Astrocyte (in vitro differentiated cells and primary cell): ENCODE data around the gene ATRN. TPM values are rescaled to one million over a fixed set of nuclear protein-coding genes. Genes with fewer than 3 reads are reported as not detected.

ENCODE experiments used
- DNase-seq: peaks from one replicate; pipeline ENCODE4 v3.0.0-alpha.2; 2010; ENCODE audit warnings: low read depth
- FAIRE-seq: peaks from 2 replicates; lab custom pipeline; 2011; peaks lifted over from hg19 to GRCh38; lab: Jason Lieb, UNC
- H2AFZ ChIP-seq: 2 replicates; pipeline ENCODE4 v1.6.0; 2012; ENCODE audit warnings: low read depth, low read length, inconsistent platforms
- H3K27ac ChIP-seq: 2 replicates; pipeline ENCODE4 v1.5.1; 2011; ENCODE audit warnings: low read depth, low read length, inconsistent platforms
- H3K27me3 ChIP-seq: 2 replicates; pipeline ENCODE4 v1.6.0; 2011; ENCODE audit warnings: low read length, inconsistent platforms; ENCODE audit not compliant: insufficient read depth
- H3K36me3 ChIP-seq: 2 replicates; pipeline ENCODE4 v1.5.1; 2011; ENCODE audit warnings: low read length, inconsistent platforms; ENCODE audit not compliant: insufficient read depth
- H3K4me1 ChIP-seq: 2 replicates; pipeline ENCODE4 v1.5.1; 2011; ENCODE audit warnings: low read length, inconsistent platforms; ENCODE audit not compliant: insufficient read depth
- H3K4me2 ChIP-seq: 2 replicates; pipeline ENCODE4 v1.6.0; 2012; ENCODE audit warnings: low read length, inconsistent platforms
- H3K4me3 ChIP-seq: 2 replicates; pipeline ENCODE4 v1.5.1; 2011; ENCODE audit warnings: low read depth, mild to moderate bottlenecking, low read length, inconsistent platforms; ENCODE audit not compliant: insufficient read depth
- H3K79me2 ChIP-seq: 2 replicates; pipeline ENCODE4 v1.6.0; 2012; ENCODE audit warnings: mild to moderate bottlenecking, low read length, inconsistent platforms; ENCODE audit not compliant: insufficient read depth
- H3K9ac ChIP-seq: 2 replicates; pipeline ENCODE4 v1.6.0; 2012; ENCODE audit warnings: mild to moderate bottlenecking, low read length, inconsistent platforms
- H3K9me3 ChIP-seq: 2 replicates; pipeline ENCODE4 v1.5.1; 2012; ENCODE audit warnings: low read depth, mild to moderate bottlenecking, low read length, inconsistent platforms; ENCODE audit not compliant: insufficient read depth
- H4K20me1 ChIP-seq: 2 replicates; pipeline ENCODE4 v1.6.0; 2012; ENCODE audit warnings: low read length, inconsistent platforms; ENCODE audit not compliant: insufficient read depth
- H3K27ac Mint-ChIP-seq: one replicate; pipeline ENCODE4 v1.8.0; 2021; ENCODE audit warnings: mild to moderate bottlenecking, mixed read lengths; ENCODE audit not compliant: unreplicated experiment
- H3K27me3 Mint-ChIP-seq: one replicate; pipeline ENCODE4 v1.8.0; 2021; ENCODE audit warnings: low read depth, mixed read lengths; ENCODE audit not compliant: unreplicated experiment
- H3K36me3 Mint-ChIP-seq: one replicate; pipeline ENCODE4 v1.8.0; 2021; ENCODE audit warnings: low read depth, mixed read lengths; ENCODE audit not compliant: unreplicated experiment
- H3K4me1 Mint-ChIP-seq: one replicate; pipeline ENCODE4 v1.8.0; 2021; ENCODE audit warnings: low read depth, mixed read lengths; ENCODE audit not compliant: unreplicated experiment
- H3K4me3 Mint-ChIP-seq: one replicate; pipeline ENCODE4 v1.8.0; 2021; ENCODE audit warnings: mild to moderate bottlenecking, moderate library complexity, mixed read lengths; ENCODE audit not compliant: unreplicated experiment
- H3K9me3 Mint-ChIP-seq: one replicate; pipeline ENCODE4 v1.8.0; 2021; ENCODE audit warnings: mild to moderate bottlenecking, mixed read lengths; ENCODE audit not compliant: unreplicated experiment
- CTCF ChIP-seq: IDR thresholded peaks from 2 replicates; pipeline ENCODE4 v1.5.1; 2011; ENCODE audit warnings: low read depth, mild to moderate bottlenecking, inconsistent platforms, low read length, moderate library complexity; ENCODE audit not compliant: insufficient read depth
- EZH2 ChIP-seq: IDR thresholded peaks from 2 replicates; pipeline ENCODE4 v1.6.1; 2012; ENCODE audit warnings: mild to moderate bottlenecking, low read length, inconsistent platforms; ENCODE audit not compliant: insufficient read depth
- total RNA-seq: library from RNA; stranded (reverse); gene quantifications from 2 replicates; pipeline ENCODE4 v1.2.1, GENCODE V29; 2021

The ATRN gene
- total RNA-seq, 1 donor from 2014 or later: 33.8 TPM

- Histone ChIP-seq H3K4me3 (no peak overlapping the region), H3K36me3 (no peaks in the 10 kb centered on the region), H3K4me1 (no peaks in the 10 kb centered on the region), H4K20me1 (no peaks in the 10 kb centered on the region), H2AFZ (no peak overlapping the region), H3K27me3 (no peaks in the 10 kb centered on the region), H3K4me2 (no peak overlapping the region), H3K79me2 (no peaks in the 10 kb centered on the region), H3K9ac (no peak overlapping the region), H3K9me3 (no peaks in the 10 kb centered on the region), H3K27ac (no peak overlapping the region)
- TF ChIP-seq EZH2 (no peak), CTCF (no peak)
- H3K4me1 Mint-ChIP-seq: no peaks in the 10 kb centered on the region
- H3K9me3 Mint-ChIP-seq: peaks cover 2% of the 10 kb centered on the region
- FAIRE-seq (no peak), DNase-seq (no peak)
- no peak overlapping the region for H3K27ac Mint-ChIP-seq
- peaks cover 33% of the 10 kb centered on the region for H3K27me3 Mint-ChIP-seq
- H3K4me3 Mint-ChIP-seq: no peak overlapping the region
- H3K36me3 Mint-ChIP-seq: no peaks in the 10 kb centered on the region
Observed at GRCh38 chr20:3697588-3698305, 226.9 kb downstream of the ATRN start.

DNA sequence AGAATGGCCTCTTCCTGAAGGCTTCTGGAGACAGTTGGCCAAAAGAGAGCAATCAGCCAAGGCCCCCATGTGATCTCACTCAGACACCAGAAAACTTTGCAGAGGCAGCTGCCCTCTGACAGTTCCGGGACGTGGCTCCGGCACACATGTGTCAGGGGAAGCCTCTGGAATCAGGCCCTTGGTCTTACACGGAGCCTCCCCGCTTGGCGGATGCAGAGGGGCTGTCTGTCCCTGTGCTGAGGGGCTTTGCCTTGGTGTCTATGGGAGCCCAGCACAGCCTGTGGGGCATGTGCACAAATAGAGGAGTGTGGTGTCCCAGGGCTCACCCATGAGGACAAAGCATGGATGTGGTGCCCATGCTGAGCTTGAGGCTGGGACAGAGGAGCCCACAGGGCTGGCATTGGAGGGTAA lies 227.8 kb downstream of the ATRN start:
- no peak overlapping the region for H3K9ac ChIP-seq
- H3K27me3 ChIP-seq: no peaks in the 10 kb centered on the region
- H2AFZ ChIP-seq: no peak overlapping the region
- Mint-ChIP-seq H3K27me3 (peaks cover 39% of the 10 kb centered on the region), H3K4me3 (no peak overlapping the region), H3K36me3 (no peaks in the 10 kb centered on the region), H3K27ac (no peak overlapping the region), H3K9me3 (peaks cover 2% of the 10 kb centered on the region), H3K4me1 (no peaks in the 10 kb centered on the region)
- H3K4me3 ChIP-seq: no peak overlapping the region
- no peak overlapping the region for H3K27ac ChIP-seq
- H3K79me2 ChIP-seq: no peaks in the 10 kb centered on the region
- no peak for FAIRE-seq
- no peaks in the 10 kb centered on the region for H3K36me3 ChIP-seq
- H3K9me3 ChIP-seq: no peaks in the 10 kb centered on the region
- no peaks in the 10 kb centered on the region for H3K4me1 ChIP-seq
- H4K20me1 ChIP-seq: no peaks in the 10 kb centered on the region
- no peak for TF ChIP-seq EZH2
- no peak overlapping the region for H3K4me2 ChIP-seq
- DNase-seq: no peak

- no peak overlapping the region for H3K4me3 Mint-ChIP-seq
- H3K27me3 ChIP-seq: no peaks in the 10 kb centered on the region
- H2AFZ ChIP-seq: no peak overlapping the region
- peaks cover 2% of the 10 kb centered on the region for H3K9me3 Mint-ChIP-seq
- H3K27me3 Mint-ChIP-seq: peaks cover 36% of the 10 kb centered on the region
- FAIRE-seq (no peak), DNase-seq (no peak)
- H4K20me1 ChIP-seq: no peaks in the 10 kb centered on the region
- H3K4me1 Mint-ChIP-seq: no peaks in the 10 kb centered on the region
- no peak overlapping the region for H3K9ac ChIP-seq
- H3K27ac ChIP-seq: no peak overlapping the region
- no peak overlapping the region for H3K4me2 ChIP-seq
- H3K9me3 ChIP-seq: no peaks in the 10 kb centered on the region
- H3K27ac Mint-ChIP-seq: no peak overlapping the region
- H3K4me3 ChIP-seq: no peak overlapping the region
- TF ChIP-seq EZH2: no peak
- TF ChIP-seq CTCF: no peak
- no peaks in the 10 kb centered on the region for H3K36me3 Mint-ChIP-seq
- H3K79me2 ChIP-seq: no peaks in the 10 kb centered on the region
- H3K4me1 ChIP-seq: no peaks in the 10 kb centered on the region
- no peaks in the 10 kb centered on the region for H3K36me3 ChIP-seq
Observed at GRCh38 chr20:3699037-3699436, 228.2 kb downstream of the ATRN start.

Other genes starting within 250 kb of the ATRN start
- gene SLC4A11, start 231.8 kb upstream of the ATRN start, total RNA-seq: 3.9 and 6.6 TPM in 2 replicates
- 17.6 and 18.6 TPM in 2 replicates for gene DNAAF9, start 63.3 kb upstream of the ATRN start, total RNA-seq
- not detected in 2 replicates for gene GFRA4, start 192.4 kb downstream of the ATRN start, total RNA-seq
- gene ADAM33, start 211.0 kb downstream of the ATRN start, total RNA-seq: 2.3 and 3.0 TPM in 2 replicates
- gene SIGLEC1, start 241.6 kb downstream of the ATRN start, total RNA-seq: not detected in 2 replicates